ENCODE measurements around the gene GSE1.

DNA sequence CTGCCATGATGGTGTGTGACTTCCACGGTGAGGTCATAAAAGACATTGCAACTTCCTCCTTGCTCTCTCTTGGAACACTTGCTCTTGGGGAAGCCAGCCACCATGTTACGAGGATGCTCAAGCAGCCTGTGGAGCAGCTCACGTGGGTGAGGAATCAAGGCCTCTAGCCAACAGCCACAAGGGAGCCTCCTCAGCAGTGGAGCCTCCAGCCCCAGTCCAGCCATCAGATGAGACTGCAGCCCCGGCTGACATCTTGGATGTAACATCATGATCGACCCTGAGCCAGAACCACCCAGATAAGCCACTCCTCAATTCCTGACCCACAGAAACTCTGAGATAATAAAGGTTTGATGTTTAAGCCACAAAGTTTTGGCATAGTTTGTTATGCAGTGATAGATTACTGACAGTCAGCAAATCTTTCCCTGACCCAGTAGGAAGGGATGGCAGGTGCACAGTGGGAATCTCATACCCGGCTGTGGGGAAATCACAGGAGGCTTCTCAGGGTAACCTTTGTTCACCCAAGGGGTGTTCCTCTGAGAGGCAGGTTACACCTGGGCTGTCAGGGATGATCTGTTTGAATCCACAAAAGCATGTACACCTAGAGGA is 99.0 kb downstream of the GSE1 start:
- no peak for TF ChIP-seq POLR2AphosphoS5 (IDR thresholded peaks at IDR 0.05; ENCODE audit: low read depth, low read length)
- TF ChIP-seq CTCF (IDR thresholded peaks at IDR 0.05 in 2 of 3, conservative IDR thresholded peaks at IDR 0.05 in 1 of 3; ENCODE audit: borderline replicate concordance in 1 of 3, insufficient read depth in 1 of 3, low read depth in 2 of 3, low read length in 2 of 3), result no peak
- no peak for TF ChIP-seq EGR1 (IDR thresholded peaks at IDR 0.05; ENCODE audit: low read depth)
